ENCODE measurements around the gene RXFP1.

Gene RXFP1

GRCh38 chr4:158534727-158535126, 13.0 kb downstream of the RXFP1 start:
- TF ChIP-seq ZFP3 (CRISPR knock-in tag; IDR thresholded peaks at IDR 0.05) (no peak), OSR1 (CRISPR knock-in tag; IDR thresholded peaks at IDR 0.05) (no peak), RARB (CRISPR knock-in tag; IDR thresholded peaks at IDR 0.05) (no peak), CSDC2 (CRISPR knock-in tag; IDR thresholded peaks at IDR 0.05) (no peak), BACH2 (CRISPR knock-in tag; IDR thresholded peaks at IDR 0.05; ENCODE audit: borderline replicate concordance) (no peak), GLIS3 (CRISPR knock-in tag; IDR thresholded peaks at IDR 0.05) (no peak), ESRRG (CRISPR knock-in tag; IDR thresholded peaks at IDR 0.05) (no peak), ZNF70 (CRISPR knock-in tag; IDR thresholded peaks at IDR 0.05) (no peak), ISL1 (CRISPR knock-in tag; IDR thresholded peaks at IDR 0.05) (no peak), TOX (CRISPR knock-in tag; IDR thresholded peaks at IDR 0.05; ENCODE audit: borderline replicate concordance) (no peak), POU6F1 (CRISPR knock-in tag; IDR thresholded peaks at IDR 0.05; ENCODE audit: borderline replicate concordance, low read depth) (no peak), ZNF8 (CRISPR knock-in tag; IDR thresholded peaks at IDR 0.05) (no peak)
- TF ChIP-seq, protein P1, sequence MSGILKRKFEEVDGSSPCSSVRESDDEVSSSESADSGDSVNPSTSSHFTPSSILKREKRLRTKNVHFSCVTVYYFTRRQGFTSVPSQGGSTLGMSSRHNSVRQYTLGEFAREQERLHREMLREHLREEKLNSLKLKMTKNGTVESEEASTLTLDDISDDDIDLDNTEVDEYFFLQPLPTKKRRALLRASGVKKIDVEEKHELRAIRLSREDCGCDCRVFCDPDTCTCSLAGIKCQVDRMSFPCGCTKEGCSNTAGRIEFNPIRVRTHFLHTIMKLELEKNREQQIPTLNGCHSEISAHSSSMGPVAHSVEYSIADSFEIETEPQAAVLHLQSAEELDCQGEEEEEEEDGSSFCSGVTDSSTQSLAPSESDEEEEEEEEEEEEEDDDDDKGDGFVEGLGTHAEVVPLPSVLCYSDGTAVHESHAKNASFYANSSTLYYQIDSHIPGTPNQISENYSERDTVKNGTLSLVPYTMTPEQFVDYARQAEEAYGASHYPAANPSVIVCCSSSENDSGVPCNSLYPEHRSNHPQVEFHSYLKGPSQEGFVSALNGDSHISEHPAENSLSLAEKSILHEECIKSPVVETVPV (CRISPR knock-in tag; IDR thresholded peaks at IDR 0.05): no peak
- ATAC-seq: no peak

DNA sequence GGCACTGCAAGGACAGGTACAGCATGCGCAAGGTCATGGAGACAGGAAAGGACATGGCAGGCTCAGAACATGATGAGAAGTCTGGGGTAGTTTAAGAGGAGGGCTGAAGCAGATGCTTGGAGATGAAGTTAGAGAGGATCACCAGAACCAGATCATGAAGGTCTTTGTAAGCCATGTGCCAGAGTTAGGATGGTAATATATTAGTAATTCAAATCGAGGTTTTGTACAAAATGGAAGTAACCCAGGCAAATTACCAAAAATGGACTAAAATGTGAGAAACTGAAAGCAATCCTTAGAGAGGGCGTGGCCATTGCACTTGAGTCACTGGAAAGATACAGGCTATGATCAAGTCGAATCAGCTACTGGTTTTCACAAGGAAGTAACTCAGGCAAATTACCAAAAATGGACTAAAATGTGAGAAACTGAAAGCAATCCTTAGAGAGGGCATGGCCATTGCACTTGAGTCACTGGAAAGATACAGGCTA, 13.5 kb downstream of the RXFP1 start:
- no peak; the same call in 2 of the 3 replicates for ATAC-seq
- TF ChIP-seq TOX (CRISPR knock-in tag; IDR thresholded peaks at IDR 0.05; ENCODE audit: borderline replicate concordance): no peak
- no peak for TF ChIP-seq ZNF8 (CRISPR knock-in tag; IDR thresholded peaks at IDR 0.05)
- no peak for TF ChIP-seq ISL1 (CRISPR knock-in tag; IDR thresholded peaks at IDR 0.05)
- no peak for TF ChIP-seq PPARA (CRISPR knock-in tag; IDR thresholded peaks at IDR 0.05; ENCODE audit: borderline replicate concordance)
- TF ChIP-seq GLIS3 (CRISPR knock-in tag; IDR thresholded peaks at IDR 0.05): no peak
- no peak for TF ChIP-seq SNAI2 (CRISPR knock-in tag; IDR thresholded peaks at IDR 0.05)
- no peak for TF ChIP-seq TCF4 (CRISPR knock-in tag; IDR thresholded peaks at IDR 0.05; ENCODE audit: borderline replicate concordance)
- TF ChIP-seq ZFP3 (CRISPR knock-in tag; IDR thresholded peaks at IDR 0.05): no peak
- no peak for TF ChIP-seq ZNF70 (CRISPR knock-in tag; IDR thresholded peaks at IDR 0.05)
- no peak for TF ChIP-seq ESRRG (CRISPR knock-in tag; IDR thresholded peaks at IDR 0.05)
- no peak for TF ChIP-seq BACH2 (CRISPR knock-in tag; IDR thresholded peaks at IDR 0.05; ENCODE audit: borderline replicate concordance)
- TF ChIP-seq, protein P2, sequence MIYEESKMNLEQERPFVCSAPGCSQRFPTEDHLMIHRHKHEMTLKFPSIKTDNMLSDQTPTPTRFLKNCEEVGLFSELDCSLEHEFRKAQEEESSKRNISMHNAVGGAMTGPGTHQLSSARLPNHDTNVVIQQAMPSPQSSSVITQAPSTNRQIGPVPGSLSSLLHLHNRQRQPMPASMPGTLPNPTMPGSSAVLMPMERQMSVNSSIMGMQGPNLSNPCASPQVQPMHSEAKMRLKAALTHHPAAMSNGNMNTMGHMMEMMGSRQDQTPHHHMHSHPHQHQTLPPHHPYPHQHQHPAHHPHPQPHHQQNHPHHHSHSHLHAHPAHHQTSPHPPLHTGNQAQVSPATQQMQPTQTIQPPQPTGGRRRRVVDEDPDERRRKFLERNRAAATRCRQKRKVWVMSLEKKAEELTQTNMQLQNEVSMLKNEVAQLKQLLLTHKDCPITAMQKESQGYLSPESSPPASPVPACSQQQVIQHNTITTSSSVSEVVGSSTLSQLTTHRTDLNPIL (CRISPR knock-in tag; IDR thresholded peaks at IDR 0.05; ENCODE audit: low read depth): no peak

DNA sequence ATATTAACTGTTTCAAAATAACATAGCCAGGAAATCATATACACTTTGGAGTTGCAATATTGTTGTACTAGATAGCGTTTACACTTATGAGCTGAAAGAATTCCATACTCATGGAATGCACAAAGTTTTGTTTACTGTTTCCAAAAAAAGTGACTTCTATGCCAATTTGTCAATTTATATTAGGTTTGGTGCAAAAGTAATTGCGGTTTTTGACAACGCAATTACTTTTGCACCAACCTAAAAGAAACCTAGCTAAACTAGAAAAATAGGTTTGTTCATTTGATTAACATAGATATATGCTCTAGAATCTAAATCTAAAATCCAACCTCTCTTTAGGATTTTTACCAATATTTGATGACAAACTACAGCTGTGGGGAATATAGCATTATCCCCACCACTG, 15.2 kb downstream of the RXFP1 start:
- ATAC-seq: no peak
- TF ChIP-seq TCF4 (CRISPR knock-in tag; IDR thresholded peaks at IDR 0.05; ENCODE audit: borderline replicate concordance) (no peak), POU6F1 (CRISPR knock-in tag; IDR thresholded peaks at IDR 0.05; ENCODE audit: borderline replicate concordance, low read depth) (no peak), TSHZ2 (CRISPR knock-in tag; IDR thresholded peaks at IDR 0.05) (no peak), CSDC2 (CRISPR knock-in tag; IDR thresholded peaks at IDR 0.05) (no peak), ZFP30 (CRISPR knock-in tag; IDR thresholded peaks at IDR 0.05) (no peak), ZC3H10 (CRISPR knock-in tag; IDR thresholded peaks at IDR 0.05) (no peak), TOX (CRISPR knock-in tag; IDR thresholded peaks at IDR 0.05; ENCODE audit: borderline replicate concordance) (no peak), PPARA (CRISPR knock-in tag; IDR thresholded peaks at IDR 0.05; ENCODE audit: borderline replicate concordance) (no peak), ZNF565 (CRISPR knock-in tag; conservative IDR thresholded peaks at IDR 0.05; ENCODE audit: low read depth) (no peak), RARB (CRISPR knock-in tag; IDR thresholded peaks at IDR 0.05) (no peak), ARNTL (CRISPR knock-in tag; IDR thresholded peaks at IDR 0.05; ENCODE audit: borderline replicate concordance, low read depth) (no peak), ZFP3 (CRISPR knock-in tag; IDR thresholded peaks at IDR 0.05) (no peak), ZNF70 (CRISPR knock-in tag; IDR thresholded peaks at IDR 0.05) (no peak), ZNF8 (CRISPR knock-in tag; IDR thresholded peaks at IDR 0.05) (no peak), OSR1 (CRISPR knock-in tag; IDR thresholded peaks at IDR 0.05) (no peak), SNAI2 (CRISPR knock-in tag; IDR thresholded peaks at IDR 0.05) (no peak), BACH2 (CRISPR knock-in tag; IDR thresholded peaks at IDR 0.05; ENCODE audit: borderline replicate concordance) (no peak), ESRRG (CRISPR knock-in tag; IDR thresholded peaks at IDR 0.05) (no peak), GLIS3 (CRISPR knock-in tag; IDR thresholded peaks at IDR 0.05) (no peak)

Measured in SK-N-SH treated with all-trans-retinoic acid at 6 μM for 48 hours (cell line).